CD14-positive monocyte (primary cell): Measurements from ENCODE around the gene SSTR3. TPM values are rescaled to one million over a fixed set of nuclear protein-coding genes. Genes with fewer than 3 reads are reported as not detected.

Experiments used
- DNase-seq, 3 donors: peaks; one replicate each; pipeline ENCODE4 v3.0.0-alpha.2; 2011 to 2022
- H2AFZ ChIP-seq: 2 replicates; pipeline ENCODE4 v1.6.0; 2012; ENCODE audit warnings: mild to moderate bottlenecking, low read depth, low read length, inconsistent platforms; ENCODE audit not compliant: insufficient read depth, poor library complexity, severe bottlenecking
- H3K27ac ChIP-seq, 2 donors: 1 replicate in 1 of 2; 2 replicates in 1 of 2; pipeline ENCODE4 v1.5.1; 2012 to 2013; ENCODE audit warnings: low read length in 2 of 2, control low read depth in 1 of 2, inconsistent platforms in 1 of 2, low read depth in 1 of 2, mild to moderate bottlenecking in 1 of 2
- H3K27me3 ChIP-seq, 2 donors: one replicate each; pipeline versions ENCODE4 v1.6.0 to v1.6.1; 2011 to 2013; ENCODE audit warnings: low read length in 2 of 2; ENCODE audit not compliant: control insufficient read depth in 2 of 2, insufficient read depth in 2 of 2
- H3K36me3 ChIP-seq, 2 donors: replicated peaks in 1 of 2; 1 replicate in 1 of 2; 2 replicates in 1 of 2; pipeline versions ENCODE4 v1.5.1 to v1.6.1; 2012 to 2013; ENCODE audit warnings: low read length in 2 of 2, control low read depth in 1 of 2, inconsistent platforms in 1 of 2, mild to moderate bottlenecking in 1 of 2; ENCODE audit not compliant: insufficient read depth in 2 of 2, control insufficient read depth in 1 of 2
- H3K4me1 ChIP-seq, 2 donors: 1 replicate in 1 of 2; 2 replicates in 1 of 2; pipeline versions ENCODE4 v1.5.1 to v1.6.1; 2012 to 2013; ENCODE audit warnings: low read length in 2 of 2, control low read depth in 1 of 2, inconsistent platforms in 1 of 2, mild to moderate bottlenecking in 1 of 2, moderate library complexity in 1 of 2; ENCODE audit not compliant: insufficient read depth in 2 of 2, control insufficient read depth in 1 of 2
- H3K4me2 ChIP-seq: replicated peaks from 2 replicates; pipeline ENCODE3; 2012; ENCODE audit warnings: low read length, moderate library complexity, mild to moderate bottlenecking; ENCODE audit not compliant: poor library complexity, severe bottlenecking; ENCODE audit errors: extremely low read depth
- H3K4me3 ChIP-seq, 3 experiments: fragments of 200-600 bp in 1 of 3; sonication (generic) in 1 of 3; replicated peaks in 1 of 3; 1 replicate in 2 of 3; 2 replicates in 1 of 3; pipeline ENCODE4 v1.5.1; 2011 to 2013; ENCODE audit warnings: low read length in 3 of 3, mild to moderate bottlenecking in 3 of 3, control low read depth in 2 of 3, low read depth in 2 of 3, inconsistent platforms in 1 of 3, moderate library complexity in 1 of 3
- H3K79me2 ChIP-seq: 2 replicates; pipeline ENCODE4 v1.6.0; 2012; ENCODE audit warnings: mild to moderate bottlenecking, control low read depth, inconsistent platforms, low read length, moderate library complexity; ENCODE audit not compliant: insufficient read depth
- H3K9ac ChIP-seq: 2 replicates; pipeline ENCODE4 v1.6.0; 2017; ENCODE audit warnings: low read length, mild to moderate bottlenecking; ENCODE audit not compliant: insufficient read depth, poor library complexity, severe bottlenecking
- H3K9me3 ChIP-seq, 2 donors: replicated peaks in 1 of 2; 1 replicate in 1 of 2; 2 replicates in 1 of 2; pipeline versions ENCODE4 v1.5.1 to v1.6.1; 2012 to 2013; ENCODE audit warnings: low read length in 2 of 2, control low read depth in 1 of 2; ENCODE audit not compliant: control insufficient read depth in 1 of 2, insufficient read depth in 1 of 2
- H4K20me1 ChIP-seq: 2 replicates; pipeline ENCODE4 v1.6.0; 2012; ENCODE audit warnings: mild to moderate bottlenecking, low read length, control low read depth, moderate library complexity; ENCODE audit not compliant: insufficient read depth
- H3K27ac Mint-ChIP-seq, 7 donors: one replicate each; pipeline ENCODE4 v1.8.0; 2020; ENCODE audit warnings: mild to moderate bottlenecking in 7 of 7, mixed read lengths in 7 of 7, moderate library complexity in 6 of 7, inconsistent platforms in 2 of 7
- H3K27me3 Mint-ChIP-seq, 3 donors: one replicate each; pipeline ENCODE4 v1.8.0; 2021 to 2022; ENCODE audit warnings: low read depth in 3 of 3, mild to moderate bottlenecking in 3 of 3, mixed read lengths in 3 of 3, moderate library complexity in 3 of 3, inconsistent platforms in 1 of 3
- H3K36me3 Mint-ChIP-seq, 2 donors: one replicate each; pipeline ENCODE4 v1.8.0; 2020; ENCODE audit warnings: mixed read lengths in 2 of 2, inconsistent platforms in 1 of 2, mild to moderate bottlenecking in 1 of 2
- H3K4me1 Mint-ChIP-seq: one replicate; pipeline ENCODE4 v1.8.0; 2020; ENCODE audit warnings: mild to moderate bottlenecking, mixed read lengths
- H3K4me3 Mint-ChIP-seq, 2 donors: one replicate each; pipeline ENCODE4 v1.8.0; 2020; ENCODE audit warnings: mild to moderate bottlenecking in 2 of 2, mixed read lengths in 2 of 2, moderate library complexity in 1 of 2
- H3K9me3 Mint-ChIP-seq, 7 donors: one replicate each; pipeline ENCODE4 v1.8.0; 2020 to 2022; ENCODE audit warnings: mixed read lengths in 7 of 7, mild to moderate bottlenecking in 6 of 7, moderate library complexity in 6 of 7, inconsistent platforms in 2 of 7
- CTCF ChIP-seq: fragments of 200-600 bp; IDR thresholded peaks from one replicate; pipeline ENCODE4 v1.8.0; 2022; ENCODE audit warnings: antibody characterized with exemption, mild to moderate bottlenecking
- WGBS: methylation state at CpG from one replicate; pipeline ENCODE4 v1.1.5; 2013; ENCODE audit warnings: missing lambda C conversion rate; ENCODE audit not compliant: insufficient coverage; 5-methylcytosine and 5-hydroxymethylcytosine counted together
- intact Hi-C, 2 donors: fragments of 100-400 bp; cut with micrococcal nuclease; formaldehyde crosslinking; loops; one replicate each; pipeline versions ENCODE4 v1.15.0 to v1.15.1; 2023
- polyA minus RNA-seq: library from RNA; depleted of rRNA, polyadenylated mRNA; stranded (reverse); fragments of >200 nt; gene quantifications from 2 replicates; pipeline ENCODE4 v1.2.3, GENCODE V29; 2012
- polyA plus RNA-seq, 3 donors: library from polyadenylated mRNA; depleted of rRNA in 1 of 3; unstranded in 2 of 3; stranded (reverse) in 1 of 3; fragments of 300-500 nt in 2 of 3; fragments of >200 nt in 1 of 3; fragmentation: Illumina TruSeq in 2 of 3; gene quantifications; 1 replicate in 2 of 3; 2 replicates in 1 of 3; pipeline ENCODE4 v1.2.3, GENCODE V29; 2012 to 2021
- total RNA-seq, 12 experiments: library from RNA in 1 of 12; stranded (reverse) in 1 of 12; fragments of 120-200 nt in 1 of 12; gene quantifications; one replicate each; pipeline ENCODE4 v1.2.4 and lab custom pipeline; 2013 to 2026; ENCODE audit warnings: mixed read lengths in 6 of 12, inconsistent platforms in 1 of 12

SSTR3 gene
- 0.04 TPM for total RNA-seq (2013)
- polyA plus RNA-seq = under 1 TPM in 1 of 3 donors, not detected in 2; 0.04 TPM
- under 0.01 TPM in 1 of 2 replicates, not detected in the other for polyA minus RNA-seq
- 0 to 0.91 (median 0.62) reads per million in 11 experiments for total RNA-seq (lab: John Stamatoyannopoulos, UW)

GRCh38 chr22:37212174-37212906, at the start of gene SSTR3:
Gene SSTR3 (minus strand): TSS chr22:37212477. CDS start chr22:37207803, 4,674 bp downstream.
- 87% methylated on average over 23 of the region's 23 CpGs for WGBS
- no peak for DNase-seq
- intact Hi-C loops = no loop called here
- peaks cover 0 to 5% (median 2%) of the 10 kb centered on the region in 3 donors for H3K27me3 Mint-ChIP-seq
- peaks cover 0 to 2% (median 0%) of the 10 kb centered on the region in 7 donors for H3K9me3 Mint-ChIP-seq
- Histone ChIP-seq H2AFZ (no peak within 1 kb of the TSS), H3K27ac (no peak within 1 kb of the TSS), H4K20me1 (no peaks in the 10 kb centered on the region), H3K4me1 (no peaks in the 10 kb centered on the region), H3K27me3 (no peaks in the 10 kb centered on the region), H3K36me3 (no peaks in the 10 kb centered on the region), H3K79me2 (no peaks in the 10 kb centered on the region), H3K9me3 (no peaks in the 10 kb centered on the region), H3K4me3 (no peak within 1 kb of the TSS), H3K9ac (no peak within 1 kb of the TSS), H3K4me2 (no peak within 1 kb of the TSS)
- no peaks in the 10 kb centered on the region for H3K4me1 Mint-ChIP-seq
- H3K36me3 Mint-ChIP-seq = no peaks in the 10 kb centered on the region
- H3K4me3 Mint-ChIP-seq = no peak within 1 kb of the TSS
- peak within 1 kb of the TSS in 1 of 7 donors; percentile 23 for H3K27ac Mint-ChIP-seq
- no peak for TF ChIP-seq CTCF

- WGBS = 22% methylated on average over 14 of the region's 14 CpGs
- Mint-ChIP-seq H3K27me3 (peaks cover 11 to 23% (median 11%) of the 10 kb centered on the region in 3 donors), H3K27ac (peak overlapping the region in 3 of 7 donors; percentile 40 to 48 (median 40)), H3K4me3 (peak overlapping the region; percentile 17 to 47), H3K9me3 (peaks cover 8 to 18% (median 14%) of the 10 kb centered on the region in 7 donors), H3K4me1 (peaks cover 20% of the 10 kb centered on the region), H3K36me3 (peaks cover 2 to 4% of the 10 kb centered on the region in 2 donors)
- H3K4me2 ChIP-seq = no peak overlapping the region
- intact Hi-C loops = no loop called here
- peak; percentile 60 to 76 (median 73) for DNase-seq
- peaks cover 0 to 2% of the 10 kb centered on the region in 2 donors for H3K27me3 ChIP-seq
- H3K79me2 ChIP-seq = no peaks in the 10 kb centered on the region
- H3K36me3 ChIP-seq = no peaks in the 10 kb centered on the region
- no peak overlapping the region for H2AFZ ChIP-seq
- peak; percentile 92 for TF ChIP-seq CTCF
- peaks cover 15 to 25% of the 10 kb centered on the region in 2 donors for H3K4me1 ChIP-seq
- no peaks in the 10 kb centered on the region for H4K20me1 ChIP-seq
- H3K9ac ChIP-seq = no peak overlapping the region
- no peak overlapping the region for H3K27ac ChIP-seq
- no peak overlapping the region for H3K4me3 ChIP-seq
- peaks cover 13 to 14% of the 10 kb centered on the region in 2 donors for H3K9me3 ChIP-seq
Measured at GRCh38 chr22:37260901-37261336, 48.6 kb upstream of the SSTR3 start.
